ENCODE results near the gene HEPACAM. TPM values are rescaled to one million over a fixed set of nuclear protein-coding genes. Genes with fewer than 3 reads are reported as not detected.

HEPACAM gene
- total RNA-seq, 1 donor from 2014 or later, result 3.4 TPM

DNA sequence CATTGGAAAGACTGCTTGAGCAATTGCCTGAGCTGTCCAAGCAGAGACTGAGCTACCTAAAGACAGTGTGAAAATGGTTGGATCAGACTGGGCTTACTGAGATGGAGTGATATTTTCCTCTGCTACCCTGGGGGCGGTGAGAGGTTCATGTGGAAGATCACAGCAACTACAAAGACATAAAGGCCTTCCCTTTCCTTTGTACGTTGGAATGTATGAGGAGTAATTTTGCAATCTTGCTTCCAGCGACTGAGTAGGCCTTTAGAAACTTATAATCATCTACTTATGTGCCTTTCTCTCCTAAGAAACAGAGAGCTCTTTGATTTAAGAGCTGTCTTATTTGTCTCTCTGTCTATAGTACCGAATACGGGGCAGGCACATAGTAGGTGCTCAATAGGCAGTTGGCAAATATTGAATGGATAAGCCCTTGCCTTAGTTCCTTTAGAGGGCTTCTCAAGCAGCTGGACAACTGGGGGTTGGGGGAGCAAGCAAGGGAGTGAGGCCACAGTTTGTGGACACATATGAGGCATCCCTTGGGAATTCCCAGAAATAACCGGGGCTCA lies 2.4 kb upstream of the HEPACAM start:
- Histone ChIP-seq H3K9me3 (no peaks in the 10 kb centered on the region), H3K4me3 (no peak overlapping the region), H3K27ac (no peak overlapping the region), H3K4me1 (no peaks in the 10 kb centered on the region), H3K27me3 (no peaks in the 10 kb centered on the region), H3K36me3 (no peaks in the 10 kb centered on the region)
- no peak for DNase-seq (ENCODE audit: extremely low spot score in 2 of 2)
- intact Hi-C loops (cut with DNase I), result no loop called here
- TF ChIP-seq POLR2A (IDR thresholded peaks at IDR 0.05), result no peak
- TF ChIP-seq POLR2AphosphoS5 (IDR thresholded peaks at IDR 0.05; ENCODE audit: insufficient read depth in 1 of 2, low read depth in 1 of 2), result no peak
- TF ChIP-seq, protein P1, sequence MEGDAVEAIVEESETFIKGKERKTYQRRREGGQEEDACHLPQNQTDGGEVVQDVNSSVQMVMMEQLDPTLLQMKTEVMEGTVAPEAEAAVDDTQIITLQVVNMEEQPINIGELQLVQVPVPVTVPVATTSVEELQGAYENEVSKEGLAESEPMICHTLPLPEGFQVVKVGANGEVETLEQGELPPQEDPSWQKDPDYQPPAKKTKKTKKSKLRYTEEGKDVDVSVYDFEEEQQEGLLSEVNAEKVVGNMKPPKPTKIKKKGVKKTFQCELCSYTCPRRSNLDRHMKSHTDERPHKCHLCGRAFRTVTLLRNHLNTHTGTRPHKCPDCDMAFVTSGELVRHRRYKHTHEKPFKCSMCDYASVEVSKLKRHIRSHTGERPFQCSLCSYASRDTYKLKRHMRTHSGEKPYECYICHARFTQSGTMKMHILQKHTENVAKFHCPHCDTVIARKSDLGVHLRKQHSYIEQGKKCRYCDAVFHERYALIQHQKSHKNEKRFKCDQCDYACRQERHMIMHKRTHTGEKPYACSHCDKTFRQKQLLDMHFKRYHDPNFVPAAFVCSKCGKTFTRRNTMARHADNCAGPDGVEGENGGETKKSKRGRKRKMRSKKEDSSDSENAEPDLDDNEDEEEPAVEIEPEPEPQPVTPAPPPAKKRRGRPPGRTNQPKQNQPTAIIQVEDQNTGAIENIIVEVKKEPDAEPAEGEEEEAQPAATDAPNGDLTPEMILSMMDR (IDR thresholded peaks at IDR 0.05), result no peak

DNA sequence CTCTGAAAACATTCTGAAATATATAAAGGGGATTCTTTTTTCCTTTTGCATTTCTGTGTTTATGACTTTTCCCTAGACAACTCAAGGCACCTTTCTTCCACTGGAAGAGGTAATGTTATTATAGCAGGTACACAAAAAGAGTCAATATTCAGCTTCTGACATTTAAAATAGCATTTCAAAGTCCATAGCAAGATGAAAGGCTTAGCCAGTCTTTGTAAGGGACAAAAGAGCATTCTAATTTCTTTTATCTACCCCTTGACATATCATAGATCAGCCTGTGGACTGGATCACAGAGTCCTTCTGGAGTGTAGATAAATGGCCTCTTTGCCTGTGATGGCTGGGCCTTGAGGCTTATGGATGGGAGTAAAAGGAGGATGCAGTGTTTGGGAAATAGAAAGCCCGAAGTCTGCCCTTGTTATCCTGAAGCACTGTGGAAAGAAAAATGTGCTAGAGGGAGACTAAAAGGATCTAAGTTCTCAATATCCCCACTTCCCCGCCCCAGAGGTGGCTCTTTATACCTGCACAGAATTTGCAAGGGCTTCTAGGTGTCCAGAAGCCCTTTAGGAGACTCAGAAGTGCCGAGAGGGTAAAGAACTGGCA lies 1.6 kb upstream of the HEPACAM start:
- no peaks in the 10 kb centered on the region for H3K4me1 ChIP-seq
- intact Hi-C loops (cut with DNase I), result no loop called here

DNA sequence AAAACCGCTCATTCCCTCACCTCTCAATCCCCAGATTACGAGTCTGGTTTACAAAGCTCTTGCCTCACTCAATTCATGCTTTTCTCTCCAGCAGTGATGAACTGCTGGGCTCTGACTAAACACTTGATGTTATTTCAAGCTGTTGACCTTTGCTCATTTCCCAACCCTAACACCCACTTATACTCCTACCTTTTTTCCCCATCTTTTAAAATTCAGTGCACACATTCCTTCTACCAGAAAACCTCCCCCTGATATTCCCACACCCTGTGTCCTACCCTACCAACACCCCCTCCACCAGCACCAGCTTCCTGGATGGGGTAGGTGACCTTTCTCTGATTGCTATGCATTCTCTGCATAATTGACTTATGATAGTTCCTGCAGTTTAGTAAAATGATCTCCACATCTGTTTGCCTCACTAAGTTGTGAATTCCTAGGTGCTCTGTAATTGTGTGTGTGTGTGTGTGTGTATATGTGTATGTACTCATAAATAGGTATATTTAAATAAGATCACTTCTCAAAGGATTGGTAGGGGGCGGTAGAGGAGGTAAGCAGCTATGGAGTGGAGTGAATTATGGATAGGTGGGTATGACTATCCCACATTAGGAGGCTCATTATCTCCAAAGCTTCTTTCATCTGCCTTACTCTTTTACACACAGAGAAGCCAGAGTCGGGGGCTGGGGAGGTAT lies 842 bp downstream of the HEPACAM start:
- no peaks in the 10 kb centered on the region for H3K9me3 ChIP-seq
- no peak overlapping the region for H3K4me3 ChIP-seq
- H3K36me3 ChIP-seq, result no peaks in the 10 kb centered on the region
- no peaks in the 10 kb centered on the region for H3K27me3 ChIP-seq
- H3K4me1 ChIP-seq, result no peaks in the 10 kb centered on the region
- H3K27ac ChIP-seq, result no peak overlapping the region
- no peak for DNase-seq (ENCODE audit: extremely low spot score in 2 of 2)
- TF ChIP-seq POLR2AphosphoS5 (IDR thresholded peaks at IDR 0.05; ENCODE audit: insufficient read depth in 1 of 2, low read depth in 1 of 2) (no peak), POLR2A (IDR thresholded peaks at IDR 0.05) (no peak)
- TF ChIP-seq, protein P1 (IDR thresholded peaks at IDR 0.05), result no peak
- intact Hi-C loops (cut with DNase I), result no loop called here

More for the DNA sequence above, 1.6 kb upstream of the HEPACAM start:
- Histone ChIP-seq H3K36me3 (no peaks in the 10 kb centered on the region), H3K27me3 (no peaks in the 10 kb centered on the region), H3K27ac (no peak overlapping the region), H3K9me3 (no peaks in the 10 kb centered on the region), H3K4me3 (no peak overlapping the region)
- TF ChIP-seq POLR2A (IDR thresholded peaks at IDR 0.05), result no peak
- TF ChIP-seq POLR2AphosphoS5 (IDR thresholded peaks at IDR 0.05; ENCODE audit: insufficient read depth in 1 of 2, low read depth in 1 of 2), result no peak
- TF ChIP-seq, protein P1 (IDR thresholded peaks at IDR 0.05), result no peak
- no peak for DNase-seq (ENCODE audit: extremely low spot score in 2 of 2)

DNA sequence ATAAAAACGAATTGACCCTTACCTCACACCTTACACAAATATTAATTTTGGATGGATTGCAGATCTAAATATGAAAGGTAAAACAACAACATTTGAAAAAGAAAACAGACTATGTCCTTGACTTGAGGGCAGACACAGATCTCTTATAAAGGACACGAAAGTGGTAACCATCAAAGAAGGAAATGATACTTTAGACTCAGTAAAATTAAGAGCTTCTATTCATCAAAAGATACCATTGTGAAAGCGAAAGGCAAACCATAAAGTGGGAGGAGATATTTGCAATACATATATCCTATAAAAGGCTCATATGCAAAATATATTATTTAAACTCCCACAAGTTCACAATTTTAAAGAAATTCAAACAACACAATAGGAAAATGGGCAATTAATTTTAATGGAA lies 5.0 kb downstream of the HEPACAM start:
- H3K9me3 ChIP-seq, result no peaks in the 10 kb centered on the region
- no peak overlapping the region for H3K27ac ChIP-seq
- H3K27me3 ChIP-seq, result no peaks in the 10 kb centered on the region
- no peak overlapping the region for H3K4me3 ChIP-seq
- no peaks in the 10 kb centered on the region for H3K4me1 ChIP-seq
- no peak for DNase-seq (ENCODE audit: extremely low spot score in 2 of 2)
- intact Hi-C loops (cut with DNase I), result no loop called here
- TF ChIP-seq POLR2A (IDR thresholded peaks at IDR 0.05) (no peak), POLR2AphosphoS5 (IDR thresholded peaks at IDR 0.05; ENCODE audit: insufficient read depth in 1 of 2, low read depth in 1 of 2) (no peak)
- TF ChIP-seq, protein P1 (IDR thresholded peaks at IDR 0.05), result no peak
- H3K36me3 ChIP-seq, result no peaks in the 10 kb centered on the region

Measured in vagina (tissue), 2 donors.